GM13977 (cell line): ENCODE data around the gene LIMK1.
A peak's percentile ranks its signal among the peaks of the same experiment; 100 is the strongest.

ENCODE experiments used
- DNase-seq: peaks from one replicate; pipeline ENCODE4 v3.0.0; 2012; ENCODE audit warnings: low spot score
- CTCF ChIP-seq: IDR thresholded peaks from 2 replicates; pipeline ENCODE4 v1.5.1; 2012; ENCODE audit warnings: mild to moderate bottlenecking, control low read depth; ENCODE audit not compliant: insufficient read depth; ENCODE audit errors: extremely low read depth, missing control alignments
- in situ Hi-C: fragments of 300-500 bp; cut with MboI; formaldehyde crosslinking; loops from one replicate; pipeline ENCODE4 v1.12.0; 2022; ENCODE audit warnings: low sequenced_read_pairs, low pct_unique_long_range_greater_than_20kb, mixed read lengths, inconsistent platforms; ENCODE audit not compliant: unreplicated experiment

LIMK1 gene

GRCh38 chr7:74083928-74084721, 521 bp downstream of the LIMK1 start:
- no peak for DNase-seq
- no peak for TF ChIP-seq CTCF
- in situ Hi-C loops, result loop anchor here (25.0 kb wide), 1 partner anchor 103 kb away; no protein-coding TSS in a partner anchor

GRCh38 chr7:74084722-74085578, 1.3 kb downstream of the LIMK1 start:
- TF ChIP-seq CTCF, result no peak
- DNase-seq, result no peak
- in situ Hi-C loops, result loop anchor here (25.0 kb wide), 1 partner anchor 102 kb away; no protein-coding TSS in a partner anchor

GRCh38 chr7:74087791-74088453, 4.3 kb downstream of the LIMK1 start:
- in situ Hi-C loops, result loop anchor here (25.0 kb wide), 1 partner anchor 99 kb away; no protein-coding TSS in a partner anchor
- DNase-seq, result no peak
- TF ChIP-seq CTCF, result no peak

GRCh38 chr7:74092321-74092963, 8.8 kb downstream of the LIMK1 start:
- TF ChIP-seq CTCF, result no peak
- in situ Hi-C loops, result loop anchor here (25.0 kb wide), 1 partner anchor 95 kb away; no protein-coding TSS in a partner anchor
- no peak for DNase-seq

GRCh38 chr7:74092964-74093471, 9.4 kb downstream of the LIMK1 start:
- TF ChIP-seq CTCF, result no peak
- DNase-seq, result peak; percentile 85
- in situ Hi-C loops, result loop anchor here (25.0 kb wide), 1 partner anchor 94 kb away; no protein-coding TSS in a partner anchor
